ENCODE results near the gene SLC24A4.

SLC24A4 gene

GRCh38 chr14:92435154-92435553 is 112.2 kb downstream of the SLC24A4 start:
- no peak overlapping the region for H3K4me3 ChIP-seq (ENCODE audit: low read depth, low read length)
- TF ChIP-seq CTCF (IDR thresholded peaks at IDR 0.05; ENCODE audit: low read depth, low read length), result no peak

GRCh38 chr14:92436115-92436776 is 113.3 kb downstream of the SLC24A4 start:
- H3K4me3 ChIP-seq (ENCODE audit: low read depth, low read length), result no peak overlapping the region
- TF ChIP-seq CTCF (IDR thresholded peaks at IDR 0.05; ENCODE audit: low read depth, low read length), result no peak

GRCh38 chr14:92437309-92437708 is 114.3 kb downstream of the SLC24A4 start:
- no peak for TF ChIP-seq CTCF (IDR thresholded peaks at IDR 0.05; ENCODE audit: low read depth, low read length)

GRCh38 chr14:92437729-92438285 is 114.8 kb downstream of the SLC24A4 start:
- TF ChIP-seq CTCF (IDR thresholded peaks at IDR 0.05; ENCODE audit: low read depth, low read length), result no peak
- no peak overlapping the region for H3K4me3 ChIP-seq (ENCODE audit: low read depth, low read length)

More at GRCh38 chr14:92437309-92437708, 114.3 kb downstream of the SLC24A4 start:
- H3K4me3 ChIP-seq (ENCODE audit: low read depth, low read length), result no peak overlapping the region

- TF ChIP-seq CTCF (IDR thresholded peaks at IDR 0.05; ENCODE audit: low read depth, low read length), result no peak
Observed at GRCh38 chr14:92439537-92440344, 116.8 kb downstream of the SLC24A4 start.

GRCh38 chr14:92440345-92441003 is 117.5 kb downstream of the SLC24A4 start:
- no peak for TF ChIP-seq CTCF (IDR thresholded peaks at IDR 0.05; ENCODE audit: low read depth, low read length)
- no peak overlapping the region for H3K4me3 ChIP-seq (ENCODE audit: low read depth, low read length)

More at GRCh38 chr14:92439537-92440344, 116.8 kb downstream of the SLC24A4 start:
- no peak overlapping the region for H3K4me3 ChIP-seq (ENCODE audit: low read depth, low read length)
